Stimulated activated CD4-positive, alpha-beta T cell treated with anti-CD3 and anti-CD28 coated beads, Interleukin-12 subunit alpha, Interleukin-12 subunit beta, amount 100 ng/mL, for 48 hours (primary cell): ENCODE measurements around the gene WDR88.
"Not testable (repeated sequence)": the region's sequence is repeated elsewhere in the genome, so short reads cannot be mapped to it uniquely, and the experiment has no call there.

ENCODE experiments used
- DNase-seq, 3 donors: peaks; one replicate each; pipeline ENCODE4 v3.0.0-alpha.2; 2020; ENCODE audit warnings: low read depth in 2 of 3, low spot score in 1 of 3

Gene WDR88

DNA sequence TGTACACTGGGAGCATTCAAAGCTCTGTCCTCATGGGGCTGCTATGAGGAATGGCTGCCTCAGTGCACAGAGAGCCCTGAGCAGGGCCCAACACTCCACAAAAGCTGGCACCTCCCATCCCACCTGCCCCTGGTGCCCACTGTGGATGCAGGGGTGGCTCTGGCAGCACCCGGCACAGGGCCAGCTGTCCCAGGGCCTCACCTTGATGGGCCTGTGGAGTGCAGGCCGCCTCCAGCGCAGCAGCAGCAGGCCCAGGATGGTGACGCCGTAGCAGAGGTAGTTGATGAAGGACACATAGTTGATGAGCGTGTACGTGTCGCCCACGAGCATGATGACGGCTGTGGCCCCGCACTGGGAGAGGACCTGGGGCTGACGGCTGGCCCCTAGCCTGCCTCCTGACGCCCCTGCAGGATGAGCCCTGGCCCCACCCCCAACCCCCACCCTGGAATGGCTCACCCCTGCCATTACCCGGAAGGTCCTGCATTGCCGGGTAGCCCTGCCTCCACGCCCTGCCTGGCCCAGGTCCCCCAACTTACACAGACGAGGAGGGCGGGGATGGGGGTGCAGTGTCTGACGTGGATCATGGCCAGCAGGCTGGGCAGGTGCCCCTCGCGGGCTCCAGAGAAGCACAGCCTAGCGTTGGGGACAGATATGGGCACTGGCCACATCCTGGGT is 78.5 kb downstream of the WDR88 start:
- DNase-seq = no peak

DNA sequence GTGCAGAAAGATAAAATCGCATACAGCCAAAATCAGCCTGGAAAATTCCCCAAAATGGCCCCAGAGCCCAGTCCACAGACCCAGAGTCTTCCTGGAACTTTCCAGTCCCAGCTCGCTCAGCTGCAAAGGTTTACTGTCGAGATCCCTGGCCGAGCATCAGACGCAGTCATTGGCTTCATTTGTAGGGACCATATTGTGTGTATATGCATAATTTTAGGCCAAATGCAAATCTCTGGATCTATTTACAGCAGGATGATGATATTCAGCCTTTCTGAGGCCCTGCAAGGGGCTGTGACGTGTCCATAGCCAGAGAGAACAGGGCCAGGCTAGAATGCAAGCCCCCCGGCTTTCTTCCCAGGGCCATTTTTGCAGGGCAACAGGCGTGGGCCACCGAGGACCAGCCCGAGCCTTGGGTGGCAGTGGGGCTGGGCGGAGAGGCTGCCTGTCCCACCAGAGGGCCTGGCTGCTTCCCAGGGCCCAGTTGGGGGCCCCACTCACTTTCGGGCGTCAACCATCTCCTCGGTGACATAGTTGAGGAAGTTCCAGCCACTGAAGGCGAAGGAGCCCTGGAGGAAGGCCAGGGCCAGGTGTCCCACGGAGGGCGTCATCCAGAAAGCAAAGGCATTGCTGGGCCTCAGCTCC is 80.0 kb downstream of the WDR88 start:
- DNase-seq = no peak

DNA sequence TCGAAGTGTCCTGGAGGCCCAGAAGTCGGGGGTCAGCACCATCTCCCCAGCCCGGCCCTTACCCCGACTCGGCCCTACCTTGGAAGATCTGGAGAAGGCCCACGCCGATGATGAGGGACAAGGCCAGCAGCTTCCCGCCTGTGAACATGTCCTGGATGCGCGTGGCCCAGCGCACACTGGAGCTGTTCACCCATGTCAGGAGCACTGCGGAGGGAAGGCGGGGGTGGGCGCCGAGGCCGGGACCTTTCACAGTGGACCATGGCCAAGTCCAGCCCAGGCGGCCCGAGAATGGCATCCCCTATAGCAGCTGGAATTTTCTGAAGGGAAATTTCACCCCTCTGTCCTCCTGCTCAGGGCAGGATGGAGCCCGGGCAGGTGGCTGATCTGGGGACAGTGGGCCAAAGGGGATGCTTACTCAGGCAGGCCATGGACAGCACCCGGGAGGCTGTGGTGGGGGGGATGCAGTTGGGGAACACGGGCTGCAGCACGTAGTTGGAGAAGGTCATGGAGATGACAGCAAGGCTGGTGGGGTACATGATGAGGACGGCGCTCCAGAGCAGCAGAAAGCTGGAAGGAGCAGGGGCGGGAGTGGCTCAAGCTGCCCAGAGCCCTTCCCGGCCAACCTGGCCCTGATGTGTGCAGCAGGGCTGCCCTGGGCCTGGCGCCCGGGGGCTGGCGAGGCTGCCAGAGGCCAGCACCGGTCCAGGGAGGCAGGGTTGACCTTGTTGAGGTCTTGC is 80.7 kb downstream of the WDR88 start:
- no peak for DNase-seq

DNA sequence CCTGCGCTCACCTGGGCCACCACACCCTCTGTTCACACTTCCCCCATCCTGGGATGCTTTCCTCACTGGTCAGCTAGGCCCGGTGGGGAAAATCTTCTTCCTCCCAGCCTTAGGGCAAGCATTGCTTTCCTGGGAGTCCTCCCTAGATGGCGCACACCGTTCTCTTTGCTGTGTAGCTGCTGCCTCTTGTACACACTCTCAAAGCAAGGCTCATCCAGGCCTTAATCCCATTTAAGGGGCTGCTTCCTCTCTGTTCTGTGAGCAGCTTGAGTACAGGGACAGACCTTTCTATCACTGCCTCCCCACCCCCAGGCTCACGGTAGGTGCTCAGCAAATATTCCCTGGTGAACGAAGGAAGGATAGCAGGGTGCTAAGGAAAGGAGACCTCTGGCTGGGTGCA is 82.7 kb downstream of the WDR88 start:
- DNase-seq = no peak

DNA sequence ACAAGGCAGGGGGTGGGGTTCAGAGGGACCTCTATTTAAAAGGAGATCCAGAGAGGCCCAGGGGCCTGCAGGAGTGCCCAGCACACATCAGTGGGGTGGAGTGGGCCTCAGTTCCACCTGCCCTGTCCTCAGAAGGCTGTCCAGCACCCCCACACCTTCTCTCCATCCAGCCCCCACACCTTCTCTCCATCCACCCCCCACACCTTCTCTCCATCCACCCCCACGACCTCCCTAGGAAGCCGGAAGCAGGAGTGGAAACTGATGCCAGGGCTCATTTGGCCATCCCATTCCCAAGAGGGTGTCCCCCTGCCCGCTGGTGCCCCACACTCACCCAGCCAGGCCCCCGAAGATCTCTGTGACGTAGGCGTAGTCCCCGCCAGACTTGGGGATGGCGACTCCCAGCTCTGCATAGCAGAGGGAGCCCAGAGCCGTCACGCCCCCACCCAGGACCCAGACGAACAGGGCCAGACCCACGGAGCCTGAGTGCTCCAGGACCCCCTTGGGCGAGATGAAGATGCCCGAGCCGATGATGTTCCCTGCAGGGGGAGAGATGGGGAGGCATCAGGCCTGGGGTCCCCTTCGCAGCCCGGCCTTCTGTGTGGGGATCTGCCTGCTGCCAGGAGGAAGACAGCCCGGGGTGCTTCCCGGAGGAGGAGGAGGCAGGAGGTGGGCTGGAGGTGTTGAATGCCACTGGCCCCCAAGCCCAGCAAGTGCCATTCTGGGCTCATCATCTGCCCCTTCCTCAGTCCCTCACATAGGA is 83.7 kb downstream of the WDR88 start:
- DNase-seq = no peak

DNA sequence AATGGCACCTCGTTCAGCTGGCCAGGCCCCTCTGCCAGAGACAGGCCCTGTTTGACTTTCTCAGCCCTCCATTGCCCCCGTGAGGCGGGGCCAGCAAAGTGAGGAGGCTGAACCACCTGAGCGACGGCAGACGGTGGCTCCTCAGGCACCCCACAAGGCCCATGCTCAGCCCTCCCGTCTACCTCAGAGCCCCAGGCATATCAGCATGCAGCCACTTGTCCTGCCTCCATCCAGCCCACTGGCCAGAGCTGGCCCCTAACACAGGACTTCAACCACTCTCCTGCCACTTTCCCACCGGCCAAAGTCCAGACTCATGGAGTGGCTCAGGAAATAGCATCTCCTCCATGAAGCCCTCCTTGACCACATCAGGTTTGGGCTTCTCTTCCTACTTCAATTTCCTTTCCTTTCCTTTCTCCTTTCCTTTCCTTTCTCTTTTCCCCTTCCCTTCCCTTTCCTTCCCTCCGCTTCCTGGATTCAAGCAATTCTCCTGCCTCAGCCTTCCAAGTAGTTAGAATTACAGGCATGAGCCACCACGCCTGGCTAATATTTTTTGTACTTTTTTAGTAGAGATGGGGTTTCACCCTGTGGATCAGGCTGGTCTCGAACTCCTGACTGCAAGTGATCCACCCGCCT is 84.4 kb downstream of the WDR88 start:
- no peak for DNase-seq

DNA sequence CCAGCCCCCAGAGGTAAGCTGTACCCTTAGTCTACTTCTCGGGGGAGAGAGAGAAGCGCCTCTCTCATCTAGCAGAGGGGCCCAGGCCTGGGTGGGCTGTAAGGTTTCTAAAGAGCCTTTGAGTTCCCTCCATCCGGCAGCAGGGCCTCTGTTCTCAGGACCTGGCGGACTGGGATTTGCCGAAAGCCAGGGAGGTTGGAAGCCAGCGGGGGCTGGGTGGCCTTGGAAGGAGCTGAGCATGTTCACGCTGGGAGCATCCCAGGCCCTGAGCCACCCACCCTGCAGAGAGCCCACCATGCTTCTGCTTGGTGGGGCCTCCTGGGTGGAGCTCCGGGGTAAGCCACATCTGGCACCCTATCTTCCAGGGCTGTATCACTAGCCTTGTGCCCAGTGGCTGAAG is 86.0 kb downstream of the WDR88 start:
- no peak for DNase-seq

DNA sequence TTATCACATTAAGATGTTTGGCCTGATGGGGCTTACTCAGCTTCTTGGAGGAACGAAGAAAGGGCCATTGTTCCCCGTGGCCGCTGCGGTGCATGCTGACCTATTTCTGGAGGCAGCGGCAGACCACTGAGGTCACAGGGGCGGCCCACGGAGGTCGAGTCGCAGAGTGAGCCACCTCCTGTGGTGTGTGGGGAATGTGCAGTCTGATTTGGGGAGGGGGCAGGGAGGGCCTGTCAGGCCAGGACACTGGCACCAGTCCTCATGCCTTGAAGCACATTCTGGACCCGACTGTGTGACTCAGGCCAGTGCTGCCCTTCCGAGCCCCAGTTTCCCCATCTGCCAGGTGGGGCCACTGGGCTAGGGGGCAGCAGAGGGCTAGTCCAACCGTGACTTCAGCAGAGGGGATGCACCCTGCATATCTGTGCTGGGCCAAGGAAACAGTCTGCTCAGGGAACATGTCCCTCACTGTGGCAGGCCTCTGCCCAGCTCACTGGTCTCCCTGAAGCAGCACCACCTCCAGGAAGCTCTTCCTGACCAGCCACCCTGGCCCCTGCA is 87.4 kb downstream of the WDR88 start:
- no peak for DNase-seq

DNA sequence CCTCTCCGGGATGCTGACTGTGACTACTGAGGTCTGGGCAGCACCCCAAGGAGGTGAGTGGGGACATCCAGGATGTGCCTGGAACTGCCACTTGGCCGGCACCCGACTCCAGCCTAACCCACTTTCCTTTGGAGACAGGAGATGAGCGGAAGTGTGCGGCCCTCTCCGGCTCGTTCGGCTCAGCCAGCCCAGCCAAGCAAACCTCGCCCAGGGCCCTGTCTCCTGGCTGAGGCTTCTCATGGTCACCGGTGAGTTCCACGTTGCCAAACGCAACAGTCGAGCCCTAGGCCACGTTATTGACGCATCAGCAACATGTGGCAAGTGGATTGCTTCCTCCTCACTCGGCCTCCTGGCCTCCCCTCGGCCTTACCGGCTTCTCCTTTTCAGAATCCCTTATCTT is 88.2 kb downstream of the WDR88 start:
- no peak for DNase-seq

DNA sequence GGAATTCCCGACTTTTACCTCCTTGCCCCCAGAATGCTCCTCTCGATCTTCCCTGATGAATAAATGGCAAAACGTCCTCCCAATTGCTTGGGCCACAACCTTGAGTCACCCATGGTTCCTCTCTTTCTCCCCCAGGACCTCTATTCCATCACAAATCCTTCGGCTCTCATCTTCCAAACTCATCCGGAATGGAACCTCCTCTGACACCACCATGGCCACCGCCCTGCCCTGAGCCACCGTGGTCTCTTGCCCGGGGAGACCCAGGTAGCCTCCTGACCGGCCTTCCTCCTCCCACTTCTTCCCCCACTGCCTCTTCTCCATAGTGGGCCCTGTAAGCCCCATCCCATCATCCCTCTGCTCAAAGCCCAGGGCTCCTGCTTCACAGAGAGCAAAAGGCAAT is 88.8 kb downstream of the WDR88 start:
- no peak for DNase-seq

DNA sequence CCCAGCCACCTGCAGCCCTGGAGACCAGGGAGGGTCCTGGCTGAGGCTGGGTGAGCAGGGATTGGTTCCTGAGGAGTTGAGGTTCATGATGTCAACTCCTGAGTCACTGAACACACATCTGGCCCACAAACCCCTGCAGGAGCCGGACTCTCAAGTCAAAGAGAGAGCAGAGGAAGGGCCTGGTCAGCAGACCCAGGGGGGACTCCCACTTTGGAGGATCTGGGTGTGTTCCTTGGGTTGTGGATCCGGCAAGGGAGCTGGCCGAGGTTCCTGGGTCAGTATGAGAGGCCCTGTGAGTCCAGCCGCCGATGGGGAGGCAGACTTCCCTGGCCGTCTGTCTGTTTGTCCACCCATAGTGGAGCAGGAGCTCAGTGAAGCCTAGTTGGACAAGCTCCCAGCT is 89.7 kb downstream of the WDR88 start:
- DNase-seq = no peak

DNA sequence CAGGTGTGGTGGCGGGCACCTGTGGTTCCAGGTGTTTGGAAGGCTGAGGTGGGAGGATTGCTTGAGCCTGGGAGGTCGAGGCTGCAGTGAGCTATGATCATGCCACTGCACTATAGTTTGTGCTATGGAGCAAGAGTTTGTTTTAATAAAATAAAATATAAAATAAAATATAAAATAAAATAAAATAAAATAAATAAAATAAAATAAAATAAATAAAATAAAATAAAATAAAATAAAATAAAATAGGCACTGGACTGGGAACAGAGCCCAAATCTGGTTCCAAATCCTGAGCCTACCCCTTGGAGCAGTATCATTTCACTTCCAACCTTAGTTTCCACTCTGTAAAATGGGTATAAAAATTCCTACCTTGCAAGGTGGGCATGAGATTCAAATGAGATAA is 90.3 kb downstream of the WDR88 start:
- not testable (repeated sequence) for DNase-seq

DNA sequence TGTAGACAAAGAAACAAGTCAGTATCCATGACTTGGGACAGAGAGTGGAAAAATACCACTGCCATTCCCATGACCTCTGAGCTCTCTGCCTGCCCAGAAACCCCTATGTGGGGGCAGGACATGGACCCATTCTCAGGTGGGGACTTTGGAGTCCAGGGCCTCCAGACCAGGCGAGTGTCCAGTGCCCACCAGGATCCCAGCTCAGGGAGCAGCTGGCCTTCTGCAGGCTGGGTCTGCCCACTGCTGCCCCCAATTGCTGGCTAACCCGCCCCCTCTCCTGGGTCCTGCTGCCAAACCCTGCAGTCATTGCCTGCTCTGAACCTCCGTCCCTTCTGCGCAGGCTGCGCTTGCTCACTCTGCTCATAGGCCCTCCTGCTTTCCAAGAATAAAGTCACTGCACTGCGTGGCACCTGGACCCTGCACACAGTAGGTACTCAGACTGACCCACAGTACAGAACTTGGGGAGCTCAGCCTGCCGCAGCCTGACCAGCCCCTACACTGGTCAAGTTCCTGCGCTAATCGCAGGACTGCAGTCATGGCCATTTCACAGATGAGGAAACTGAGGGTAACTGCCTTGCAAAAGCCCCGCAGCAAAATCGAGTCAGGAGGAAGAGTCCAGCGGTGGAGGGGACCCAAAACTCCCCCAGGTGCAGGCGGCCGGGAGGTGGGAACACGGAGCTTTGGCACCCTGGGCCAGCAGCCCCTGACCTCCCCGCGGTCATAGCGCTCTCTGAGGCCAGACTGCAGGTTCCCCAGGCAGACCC is 93.0 kb downstream of the WDR88 start:
- no peak for DNase-seq
